ENCODE data around the gene PRM2.

DNA sequence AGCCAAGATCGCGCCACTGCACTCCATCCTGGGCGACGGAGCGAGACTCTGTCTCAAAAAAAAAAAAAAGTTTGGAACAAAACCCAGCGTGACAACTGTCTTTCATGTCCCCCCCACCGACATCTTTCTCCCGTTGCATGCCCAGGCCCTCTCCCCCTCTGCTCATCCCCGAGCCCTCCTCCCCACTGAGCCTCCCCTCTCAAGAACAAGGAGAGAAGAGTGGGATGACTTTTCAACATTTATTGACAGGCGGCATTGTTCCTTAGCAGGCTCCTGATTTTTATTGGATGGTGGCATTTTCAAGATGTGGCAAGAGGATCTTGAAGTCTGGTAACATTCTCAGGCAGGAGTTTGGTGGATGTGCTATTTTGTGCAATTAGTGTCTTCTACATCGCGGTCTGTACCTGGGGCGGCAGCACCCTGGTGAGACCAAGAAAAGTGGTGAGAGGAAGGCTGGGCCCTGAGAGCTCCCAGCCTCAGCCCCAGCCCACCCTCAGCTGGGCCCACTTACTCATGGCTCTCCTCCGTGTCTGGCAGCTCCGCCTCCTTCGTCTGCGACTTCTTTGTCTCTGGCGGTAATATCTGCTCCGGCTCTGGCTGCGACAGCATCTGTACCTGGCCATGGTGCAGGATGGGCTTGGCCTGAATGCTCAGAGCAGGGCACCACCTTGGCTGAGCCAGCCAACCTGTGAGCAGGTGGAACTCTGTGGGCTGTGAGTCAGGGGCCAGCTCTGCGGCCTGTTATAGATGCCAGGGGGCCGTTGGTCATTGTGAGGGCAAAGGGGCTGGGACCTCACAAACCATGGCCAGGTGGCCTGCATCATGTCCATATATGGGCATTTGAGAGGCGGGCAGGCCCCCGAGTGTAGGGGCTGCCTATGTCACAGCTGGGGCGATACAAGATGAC is 4.6 kb upstream of the PRM2 start, which contains the start of gene PRM1:
- TF ChIP-seq, protein P1, sequence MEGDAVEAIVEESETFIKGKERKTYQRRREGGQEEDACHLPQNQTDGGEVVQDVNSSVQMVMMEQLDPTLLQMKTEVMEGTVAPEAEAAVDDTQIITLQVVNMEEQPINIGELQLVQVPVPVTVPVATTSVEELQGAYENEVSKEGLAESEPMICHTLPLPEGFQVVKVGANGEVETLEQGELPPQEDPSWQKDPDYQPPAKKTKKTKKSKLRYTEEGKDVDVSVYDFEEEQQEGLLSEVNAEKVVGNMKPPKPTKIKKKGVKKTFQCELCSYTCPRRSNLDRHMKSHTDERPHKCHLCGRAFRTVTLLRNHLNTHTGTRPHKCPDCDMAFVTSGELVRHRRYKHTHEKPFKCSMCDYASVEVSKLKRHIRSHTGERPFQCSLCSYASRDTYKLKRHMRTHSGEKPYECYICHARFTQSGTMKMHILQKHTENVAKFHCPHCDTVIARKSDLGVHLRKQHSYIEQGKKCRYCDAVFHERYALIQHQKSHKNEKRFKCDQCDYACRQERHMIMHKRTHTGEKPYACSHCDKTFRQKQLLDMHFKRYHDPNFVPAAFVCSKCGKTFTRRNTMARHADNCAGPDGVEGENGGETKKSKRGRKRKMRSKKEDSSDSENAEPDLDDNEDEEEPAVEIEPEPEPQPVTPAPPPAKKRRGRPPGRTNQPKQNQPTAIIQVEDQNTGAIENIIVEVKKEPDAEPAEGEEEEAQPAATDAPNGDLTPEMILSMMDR (IDR thresholded peaks at IDR 0.05; ENCODE audit: borderline replicate concordance, extremely low read depth, low read length, poor library complexity, severe bottlenecking), result no peak
- TF ChIP-seq EZH2 (IDR thresholded peaks at IDR 0.05; ENCODE audit: borderline replicate concordance, low read depth, low read length, severe bottlenecking), result no peak
